ENCODE results near the gene MGP. TPM values are rescaled to one million over a fixed set of nuclear protein-coding genes. Genes with fewer than 3 reads are reported as not detected.
A peak's percentile ranks its signal among the peaks of the same experiment; 100 is the strongest.

Gene MGP
- 0.10 TPM in 1 of 2 replicates, not detected in the other for total RNA-seq (2014; rRNA removed; shearing (Covaris generic))
- not detected in 2 replicates for total RNA-seq (2022)
- percentile 28 among the genes with signal in this experiment for Bru-seq, nascent RNA
- BruChase-seq, experiment 1, labeled RNA remaining after a 6-hour chase: percentile 25 among the genes with signal in this experiment
- BruChase-seq, experiment 2, labeled RNA remaining after a 2-hour chase: percentile 14 among the genes with signal in this experiment
- long read RNA-seq, partial matches to known transcripts: 1 of 1 reads
- long read RNA-seq, other reads (novel, unspliced or antisense): 0 of 1 reads

DNA sequence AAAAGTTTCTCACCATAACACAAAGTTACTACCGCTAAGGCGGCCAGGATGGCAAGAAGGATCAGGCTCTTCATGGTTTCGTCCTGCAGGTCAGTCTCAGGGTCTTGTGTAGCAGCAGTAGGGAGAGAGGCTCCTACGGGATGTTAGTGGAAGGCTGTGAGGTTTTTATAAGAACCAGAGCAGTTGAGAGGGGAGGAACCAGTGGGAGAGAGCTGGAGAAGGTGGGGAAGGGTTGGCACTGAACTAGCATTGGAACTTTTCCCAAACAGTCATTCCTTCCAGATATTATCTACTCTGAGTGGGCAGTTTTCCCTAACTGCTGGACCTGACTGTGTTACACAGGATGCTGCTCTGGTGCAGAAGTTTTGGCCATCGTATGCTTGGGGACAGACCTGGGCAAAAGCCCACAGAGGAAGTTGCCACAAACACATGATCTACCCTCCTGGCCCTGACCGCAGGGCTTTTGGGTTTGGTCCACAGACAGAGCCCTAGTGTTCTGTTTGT lies at the start of gene MGP:
Gene MGP (minus strand): TSS at position 137 of the 504 bp plus-strand sequence. CDS start 63 bp downstream, at position 74.
- peaks cover 42% of the 10 kb centered on the region for H3K4me1 ChIP-seq (ENCODE audit: insufficient read depth, low read length, poor library complexity, severe bottlenecking)
- no peaks in the 10 kb centered on the region for H3K9me2 ChIP-seq (ENCODE audit: insufficient read depth, low read length)
- TF ChIP-seq CTCF (conservative IDR thresholded peaks at IDR 0.05; ENCODE audit: low read length) (no peak), EZH2phosphoT487 (IDR thresholded peaks at IDR 0.05; ENCODE audit: borderline replicate concordance, low read depth, low read length) (no peak)
- H2AFZ ChIP-seq (ENCODE audit: low read length): peak within 1 kb of the TSS; percentile 85; the same call in 1 of the 2 replicates
- H3K79me2 ChIP-seq (ENCODE audit: insufficient read depth, low read depth, low read length): no peaks in the 10 kb centered on the region
- no TSS peak for BruUV-seq (replicated peaks)
- no peaks in the 10 kb centered on the region for H3K9me3 ChIP-seq (ENCODE audit: low read length)
- DNase-seq (ENCODE audit: low spot score): no peak
- H3K27ac ChIP-seq (ENCODE audit: low read depth, low read length, poor library complexity, severe bottlenecking): peak within 1 kb of the TSS; percentile 41
- no peaks in the 10 kb centered on the region for H3K36me3 ChIP-seq (ENCODE audit: insufficient read depth, low read length)
- no peaks in the 10 kb centered on the region for H4K20me1 ChIP-seq (ENCODE audit: insufficient read depth, low read length)
- CTCF ChIA-PET (ENCODE audit: unreplicated experiment): no interaction called here
- intact Hi-C loops (cut with micrococcal nuclease; ENCODE audit: unreplicated experiment): loop anchor here (5.0 kb wide), 1 partner anchor 47 kb away; no protein-coding TSS in a partner anchor
- POLR2A ChIA-PET: no interaction called here
- peak within 1 kb of the TSS; percentile 79 for H3K4me2 ChIP-seq (ENCODE audit: low read length)
- H3K4me3 ChIP-seq (ENCODE audit: low read depth, low read length, poor library complexity, severe bottlenecking): peak within 1 kb of the TSS; percentile 40

- BruUV-seq (replicated peaks): no TSS peak
- intact Hi-C loops (cut with micrococcal nuclease; ENCODE audit: unreplicated experiment): loop anchor here (5.0 kb wide), 1 partner anchor 62 kb away; no protein-coding TSS in a partner anchor
- Histone ChIP-seq H3K27ac (ENCODE audit: low read depth, low read length, poor library complexity, severe bottlenecking) (no peak overlapping the region), H3K4me1 (ENCODE audit: insufficient read depth, low read length, poor library complexity, severe bottlenecking) (peaks cover 5% of the 10 kb centered on the region), H2AFZ (ENCODE audit: low read length) (no peak overlapping the region), H4K20me1 (ENCODE audit: insufficient read depth, low read length) (no peaks in the 10 kb centered on the region), H3K4me2 (ENCODE audit: low read length) (no peak overlapping the region), H3K9me3 (ENCODE audit: low read length) (no peaks in the 10 kb centered on the region; the same call in 1 of the 2 replicates), H3K79me2 (ENCODE audit: insufficient read depth, low read depth, low read length) (no peaks in the 10 kb centered on the region), H3K4me3 (ENCODE audit: low read depth, low read length, poor library complexity, severe bottlenecking) (no peak overlapping the region), H3K9me2 (ENCODE audit: insufficient read depth, low read length) (no peaks in the 10 kb centered on the region), H3K36me3 (ENCODE audit: insufficient read depth, low read length) (peaks cover 55% of the 10 kb centered on the region)
- no peak for TF ChIP-seq EZH2phosphoT487 (IDR thresholded peaks at IDR 0.05; ENCODE audit: borderline replicate concordance, low read depth, low read length)
- no peak for TF ChIP-seq CTCF (conservative IDR thresholded peaks at IDR 0.05; ENCODE audit: low read length)
- ChIA-PET CTCF (ENCODE audit: unreplicated experiment) (no interaction called here), POLR2A (interaction anchor here (0.6 to 1.5 kb wide), 2 partner anchors 10 to 26 kb away, joined by 4 read pairs; partner anchors contain the start of gene ARHGDIB)
- DNase-seq (ENCODE audit: low spot score): no peak
Observed at GRCh38 chr12:14935031-14935430, 49.4 kb upstream of the MGP start.

DNA sequence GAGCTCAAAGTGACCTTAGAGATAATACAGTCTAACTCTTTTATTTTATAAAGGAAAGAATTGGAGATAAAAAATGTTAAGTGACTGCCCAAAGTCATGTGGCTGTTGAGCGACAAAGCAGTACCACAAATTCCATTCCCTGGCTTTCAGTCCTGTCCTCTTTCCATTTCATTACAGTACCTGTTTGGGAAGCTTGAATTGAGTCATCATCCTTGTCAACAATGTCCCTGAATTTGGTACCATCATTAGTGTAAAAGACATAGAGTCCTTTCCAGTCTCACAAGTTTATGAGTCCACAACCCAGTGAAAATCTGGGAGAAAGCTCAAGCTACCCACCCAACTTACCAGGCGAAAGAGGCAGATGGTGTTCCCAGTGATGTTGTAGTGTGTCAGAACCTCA lies 48.9 kb upstream of the MGP start:
- H3K4me3 ChIP-seq (ENCODE audit: low read depth, low read length, poor library complexity, severe bottlenecking): no peak overlapping the region
- no TSS peak for BruUV-seq (replicated peaks)
- TF ChIP-seq EZH2phosphoT487 (IDR thresholded peaks at IDR 0.05; ENCODE audit: borderline replicate concordance, low read depth, low read length) (no peak), CTCF (conservative IDR thresholded peaks at IDR 0.05; ENCODE audit: low read length) (no peak)
- no peaks in the 10 kb centered on the region for H3K9me2 ChIP-seq (ENCODE audit: insufficient read depth, low read length)
- peaks cover 50% of the 10 kb centered on the region for H3K36me3 ChIP-seq (ENCODE audit: insufficient read depth, low read length)
- CTCF ChIA-PET (ENCODE audit: unreplicated experiment): no interaction called here
- DNase-seq (ENCODE audit: low spot score): no peak
- H3K4me2 ChIP-seq (ENCODE audit: low read length): no peak overlapping the region
- no peak overlapping the region for H3K27ac ChIP-seq (ENCODE audit: low read depth, low read length, poor library complexity, severe bottlenecking)
- no peak overlapping the region for H2AFZ ChIP-seq (ENCODE audit: low read length)
- intact Hi-C loops (cut with micrococcal nuclease; ENCODE audit: unreplicated experiment): loop anchor here (5.0 kb wide), 1 partner anchor 47 kb away; the partner anchor contains the start of gene MGP
- no peaks in the 10 kb centered on the region; the same call in 1 of the 2 replicates for H3K9me3 ChIP-seq (ENCODE audit: low read length)
- peaks cover 4% of the 10 kb centered on the region for H3K4me1 ChIP-seq (ENCODE audit: insufficient read depth, low read length, poor library complexity, severe bottlenecking)
- H3K79me2 ChIP-seq (ENCODE audit: insufficient read depth, low read depth, low read length): no peaks in the 10 kb centered on the region
- POLR2A ChIA-PET: interaction anchor here (0.7 kb wide), 1 partner anchor 127 kb away, joined by 4 read pairs; no protein-coding TSS in a partner anchor
- no peaks in the 10 kb centered on the region for H4K20me1 ChIP-seq (ENCODE audit: insufficient read depth, low read length)

Measured in OCI-LY7 (cell line).